Endothelial cell of umbilical vein (primary cell): ENCODE data around the gene CIAO3. TPM values are rescaled to one million over a fixed set of nuclear protein-coding genes. Genes with fewer than 3 reads are reported as not detected.

Experiments
- BruUV-seq: library from RNA; stranded (reverse); fragments of 400-500 nt; replicated peaks from 2 replicates; lab custom pipeline; 2021; lab: Mats Ljungman, UMichigan
- CTCF ChIA-PET: fragments of 300-600, 350-600 bp; sonication (Branson Sonifier 250); formaldehyde crosslinking; loops from one replicate; lab custom pipeline; 2021; ENCODE audit warnings: antibody characterized with exemption, inconsistent platforms; lab: Charles Lee
- POLR2A ChIA-PET: fragments of 300-600, 350-600 bp; sonication (Branson Sonifier 250); formaldehyde crosslinking; loops from one replicate; lab custom pipeline; 2021; ENCODE audit warnings: antibody characterized with exemption, inconsistent platforms; lab: Charles Lee
- DNase-seq: peaks from one replicate; pipeline ENCODE4 v3.0.0-alpha.2; 2011; ENCODE audit warnings: low read depth, low spot score
- FAIRE-seq: peaks from 2 replicates; lab custom pipeline; 2011; peaks lifted over from hg19 to GRCh38; lab: Jason Lieb, UNC
- H2AFZ ChIP-seq: 2 replicates; pipeline ENCODE4 v1.6.0; 2012; ENCODE audit warnings: low read depth, low read length, control low read depth, inconsistent platforms
- H3K27ac ChIP-seq: 2 replicates; pipeline ENCODE4 v1.5.1; 2011; ENCODE audit warnings: low read depth, mild to moderate bottlenecking, control low read depth, low read length, moderate library complexity; ENCODE audit not compliant: insufficient read depth
- H3K27me3 ChIP-seq, 2 experiments: 2 replicates each; pipeline versions ENCODE4 v1.6.0 to v1.6.1; 2011; ENCODE audit warnings: low read length in 2 of 2, mixed read lengths in 1 of 2; ENCODE audit not compliant: control insufficient read depth in 2 of 2, insufficient read depth in 2 of 2
- H3K36me3 ChIP-seq, 2 experiments: 2 replicates in 1 of 2; 3 replicates in 1 of 2; pipeline ENCODE4 v1.5.1; 2011; ENCODE audit warnings: low read length in 2 of 2, mild to moderate bottlenecking in 1 of 2, moderate library complexity in 1 of 2; ENCODE audit not compliant: control insufficient read depth in 2 of 2, insufficient read depth in 2 of 2; ENCODE audit errors: extremely low read depth in 1 of 2
- H3K4me1 ChIP-seq: 3 replicates; pipeline ENCODE4 v1.5.1; 2011; ENCODE audit warnings: mild to moderate bottlenecking, low read length; ENCODE audit not compliant: control insufficient read depth, insufficient read depth; ENCODE audit errors: extremely low read depth
- H3K4me2 ChIP-seq: 2 replicates; pipeline ENCODE4 v1.6.1; 2011; ENCODE audit warnings: low read length, control low read depth, mixed read lengths; ENCODE audit not compliant: insufficient read depth
- H3K4me3 ChIP-seq, 3 experiments: fragments of 200-600 bp in 1 of 3; sonication (generic), shearing (Covaris generic) in 1 of 3; replicated peaks in 1 of 3; 2 replicates each; pipeline ENCODE4 v1.5.1; 2011 to 2016; ENCODE audit warnings: control low read depth in 3 of 3, low read length in 3 of 3, mild to moderate bottlenecking in 2 of 3, inconsistent platforms in 1 of 3, low read depth in 1 of 3, moderate library complexity in 1 of 3; ENCODE audit not compliant: insufficient read depth in 1 of 3
- H3K79me2 ChIP-seq: 2 replicates; pipeline ENCODE4 v1.6.0; 2012; ENCODE audit warnings: low read length, inconsistent platforms; ENCODE audit not compliant: control insufficient read depth, insufficient read depth
- H3K9ac ChIP-seq: replicated peaks from 2 replicates; pipeline ENCODE3; 2011; ENCODE audit warnings: low read length, control low read depth; ENCODE audit not compliant: insufficient read depth; ENCODE audit errors: extremely low read depth
- H3K9me1 ChIP-seq: replicated peaks from 3 replicates; pipeline ENCODE4 v1.6.0; 2011; ENCODE audit warnings: mild to moderate bottlenecking, low read length; ENCODE audit not compliant: control insufficient read depth, insufficient read depth; ENCODE audit errors: extremely low read depth
- H3K9me3 ChIP-seq: replicated peaks from 2 replicates; pipeline ENCODE4 v1.5.1; 2012; ENCODE audit warnings: low read length, inconsistent platforms; ENCODE audit not compliant: control insufficient read depth, insufficient read depth
- H4K20me1 ChIP-seq: replicated peaks from 2 replicates; pipeline ENCODE3; 2011; ENCODE audit warnings: mild to moderate bottlenecking, low read length; ENCODE audit not compliant: control insufficient read depth, insufficient read depth; ENCODE audit errors: extremely low read depth
- CTCF ChIP-seq, 2 donors: IDR thresholded peaks; 1 replicate in 1 of 2; 2 replicates in 1 of 2; pipeline ENCODE4 v1.5.1; 2011; ENCODE audit warnings: low read length in 2 of 2, mild to moderate bottlenecking in 2 of 2, moderate library complexity in 2 of 2, control low read depth in 1 of 2, inconsistent platforms in 1 of 2, low read depth in 1 of 2; ENCODE audit not compliant: insufficient read depth in 1 of 2; ENCODE audit errors: extremely low read depth in 1 of 2
- EZH2 ChIP-seq: IDR thresholded peaks from 2 replicates; pipeline ENCODE4 v1.6.1; 2012; ENCODE audit warnings: borderline replicate concordance, low read depth, mild to moderate bottlenecking, moderate library complexity, low read length, inconsistent platforms; ENCODE audit not compliant: severe bottlenecking
- FOS ChIP-seq: IDR thresholded peaks from 2 replicates; pipeline ENCODE4 v1.6.1; 2011; ENCODE audit warnings: mild to moderate bottlenecking, low read length, moderate library complexity, borderline replicate concordance; ENCODE audit not compliant: insufficient read depth
- GATA2 ChIP-seq: IDR thresholded peaks from 2 replicates; pipeline ENCODE4 v1.7.0; 2011; ENCODE audit warnings: low read depth, mild to moderate bottlenecking, moderate library complexity, mixed read lengths, low read length; ENCODE audit not compliant: insufficient read length, insufficient read depth
- JUN ChIP-seq: IDR thresholded peaks from 2 replicates; pipeline ENCODE4 v1.6.1; 2011; ENCODE audit warnings: borderline replicate concordance, low read depth; ENCODE audit not compliant: insufficient read length, insufficient read depth
- MYC ChIP-seq: IDR thresholded peaks from one replicate; pipeline ENCODE4 v1.6.1; 2011; ENCODE audit warnings: mild to moderate bottlenecking, low read depth, low read length
- POLR2A ChIP-seq: IDR thresholded peaks from 2 replicates; pipeline ENCODE4 v1.6.1; 2012; ENCODE audit warnings: low read depth, mild to moderate bottlenecking, control low read depth, low read length
- POLR2AphosphoS5 ChIP-seq: IDR thresholded peaks from 2 replicates; pipeline ENCODE4 v1.6.1; 2012; ENCODE audit warnings: low read depth, mild to moderate bottlenecking, control low read depth, low read length, moderate library complexity; ENCODE audit not compliant: insufficient read depth
- dilution Hi-C: fragments of 300-500 bp; cut with MboI; formaldehyde crosslinking; loops from one replicate; pipeline ENCODE4 v1.15.0; 2019; ENCODE audit warnings: low sequenced_read_pairs; ENCODE audit not compliant: extremely low pct_ligation_motif_present
- intact Hi-C: fragments of 100-400 bp; cut with micrococcal nuclease; formaldehyde crosslinking; loops from one replicate; pipeline ENCODE4 v1.10.0; 2022
- polyA plus RNA-seq, 4 experiments: library from polyadenylated mRNA; depleted of rRNA in 3 of 4; stranded (reverse) in 3 of 4; unstranded in 1 of 4; fragments of >200 nt; gene quantifications; 2 replicates each; pipeline versions ENCODE4 v1.2.1 to v1.2.3, GENCODE V29; 2011 to 2012; ENCODE audit warnings: missing spikeins in 1 of 4
- total RNA-seq: library from RNA; stranded (reverse); gene quantifications from 2 replicates; pipeline ENCODE4 v1.2.3, GENCODE V29; 2021
- TF ChIP-seq, protein P1 (sequence below): IDR thresholded peaks from 2 replicates; pipeline ENCODE4 v1.6.1; 2011; ENCODE audit not compliant: insufficient read depth, insufficient read length

CIAO3 gene
- total and polyA plus RNA-seq, 2 donors (not counting 3 experiments of a cell fraction or from before 2014, with no cell fraction given), result 23.1 to 33.8 TPM

- no peak overlapping the region for H3K27ac ChIP-seq
- H3K9me1 ChIP-seq, result no peaks in the 10 kb centered on the region
- TSS peak; percentile 43 for BruUV-seq
- peaks cover 20% of the 10 kb centered on the region for H3K4me1 ChIP-seq
- intact Hi-C loops, result no loop called here
- FAIRE-seq (no peak), DNase-seq (no peak)
- no peaks in the 10 kb centered on the region for H4K20me1 ChIP-seq
- no peak overlapping the region for H3K4me3 ChIP-seq
- POLR2A ChIA-PET, result no interaction called here
- no peak overlapping the region for H3K9ac ChIP-seq
- TF ChIP-seq EZH2, result no peak
- TF ChIP-seq MYC, result no peak
- TF ChIP-seq, protein P1, sequence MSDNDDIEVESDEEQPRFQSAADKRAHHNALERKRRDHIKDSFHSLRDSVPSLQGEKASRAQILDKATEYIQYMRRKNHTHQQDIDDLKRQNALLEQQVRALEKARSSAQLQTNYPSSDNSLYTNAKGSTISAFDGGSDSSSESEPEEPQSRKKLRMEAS, result no peak
- TF ChIP-seq GATA2, result no peak
- no peak for TF ChIP-seq CTCF (IDR thresholded peaks at IDR 0.05; ENCODE audit: extremely low read depth in 1 of 2, insufficient read depth in 1 of 2, low read depth in 1 of 2, low read length in 2 of 2)
- TF ChIP-seq JUN, result no peak
- no peak for TF ChIP-seq FOS
- TF ChIP-seq POLR2A, result no peak
- no peak for TF ChIP-seq POLR2AphosphoS5
- H2AFZ ChIP-seq, result no peak overlapping the region
- H3K9me3 ChIP-seq, result no peaks in the 10 kb centered on the region
- peaks cover 7 to 19% of the 10 kb centered on the region in 2 experiments for H3K36me3 ChIP-seq
- dilution Hi-C loops, result no loop called here
- H3K79me2 ChIP-seq, result peaks cover 31% of the 10 kb centered on the region
- H3K27me3 ChIP-seq, result no peaks in the 10 kb centered on the region
- CTCF ChIA-PET, result interaction anchor here (0.8 to 1.8 kb wide), 4 partner anchors 15 to 289 kb away, joined by 3 to 5 read pairs (median 4); no protein-coding TSS in a partner anchor
- H3K4me2 ChIP-seq, result peak overlapping the region; percentile 66
These were observed 58.9 kb downstream of the CIAO3 start for GRCh38 chr16:681746-682427.
